Measurements from ENCODE around the gene COL4A2.

DNA sequence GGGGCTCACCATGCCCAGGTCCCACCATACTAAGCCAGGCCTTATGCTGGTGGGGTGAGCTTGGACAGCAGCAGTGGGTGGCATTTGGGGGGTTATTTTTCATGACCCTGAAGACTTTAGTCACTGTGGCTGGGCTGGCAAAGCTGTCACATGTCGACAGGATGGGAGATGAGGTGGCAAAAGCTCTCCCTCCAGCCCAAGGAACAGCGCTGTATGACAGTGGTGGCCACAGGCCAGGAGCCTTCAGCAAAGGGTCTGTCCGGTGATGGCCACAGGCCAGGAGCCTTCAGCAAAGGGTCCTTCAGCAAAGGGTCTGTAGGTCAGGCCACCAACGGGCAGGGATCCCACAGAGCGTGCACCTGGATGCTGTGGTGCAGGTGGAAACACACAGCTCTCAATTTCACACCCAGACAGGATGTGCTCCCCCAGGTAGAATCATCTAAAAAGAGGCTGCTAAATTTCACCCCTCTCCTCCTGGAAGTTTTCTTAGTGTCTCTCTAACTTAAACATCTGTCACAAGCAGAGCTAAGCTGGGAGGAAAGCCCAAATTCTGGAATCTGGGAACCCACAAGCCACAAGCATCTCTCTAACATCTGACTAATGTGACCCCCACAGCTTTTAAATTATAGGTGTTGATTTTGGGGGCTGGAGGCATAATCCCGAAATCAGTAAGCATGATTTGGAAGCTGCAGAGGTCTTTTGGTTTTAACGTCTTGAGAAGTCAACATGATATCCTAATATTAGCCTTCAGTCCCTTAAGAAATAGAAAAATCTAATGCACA lies 23.2 kb upstream of the COL4A2 start:
- TF ChIP-seq, protein P1, sequence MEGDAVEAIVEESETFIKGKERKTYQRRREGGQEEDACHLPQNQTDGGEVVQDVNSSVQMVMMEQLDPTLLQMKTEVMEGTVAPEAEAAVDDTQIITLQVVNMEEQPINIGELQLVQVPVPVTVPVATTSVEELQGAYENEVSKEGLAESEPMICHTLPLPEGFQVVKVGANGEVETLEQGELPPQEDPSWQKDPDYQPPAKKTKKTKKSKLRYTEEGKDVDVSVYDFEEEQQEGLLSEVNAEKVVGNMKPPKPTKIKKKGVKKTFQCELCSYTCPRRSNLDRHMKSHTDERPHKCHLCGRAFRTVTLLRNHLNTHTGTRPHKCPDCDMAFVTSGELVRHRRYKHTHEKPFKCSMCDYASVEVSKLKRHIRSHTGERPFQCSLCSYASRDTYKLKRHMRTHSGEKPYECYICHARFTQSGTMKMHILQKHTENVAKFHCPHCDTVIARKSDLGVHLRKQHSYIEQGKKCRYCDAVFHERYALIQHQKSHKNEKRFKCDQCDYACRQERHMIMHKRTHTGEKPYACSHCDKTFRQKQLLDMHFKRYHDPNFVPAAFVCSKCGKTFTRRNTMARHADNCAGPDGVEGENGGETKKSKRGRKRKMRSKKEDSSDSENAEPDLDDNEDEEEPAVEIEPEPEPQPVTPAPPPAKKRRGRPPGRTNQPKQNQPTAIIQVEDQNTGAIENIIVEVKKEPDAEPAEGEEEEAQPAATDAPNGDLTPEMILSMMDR (IDR thresholded peaks at IDR 0.05; ENCODE audit: insufficient read depth, low read depth, low read length) = no peak
- no peak for TF ChIP-seq EZH2 (IDR thresholded peaks at IDR 0.05; ENCODE audit: insufficient read depth, low read length)

All from astrocyte (in vitro differentiated cells and primary cell).